SU-DHL-6 (cell line): ENCODE measurements around the gene MED29.

Source experiments
- H2AFZ ChIP-seq: fragments of 200-600 bp; sonication (generic); 2 replicates; pipeline ENCODE4 v1.6.1; 2014; ENCODE audit warnings: low read depth, mild to moderate bottlenecking, moderate library complexity, mixed read lengths, antibody characterized with exemption, low read length; ENCODE audit not compliant: severe bottlenecking
- H3F3A ChIP-seq: fragments of 200-600 bp; shearing (Covaris generic); 2 replicates; pipeline ENCODE4 v1.6.0; 2016; ENCODE audit warnings: antibody characterized with exemption, mild to moderate bottlenecking; ENCODE audit not compliant: insufficient read depth
- H3K27ac ChIP-seq: fragments of 200-600 bp; sonication (generic); 2 replicates; pipeline ENCODE4 v1.5.1; 2016; ENCODE audit warnings: low read depth, mild to moderate bottlenecking, low read length, moderate library complexity, mixed read lengths
- H3K27me3 ChIP-seq: fragments of 200-600 bp; sonication (generic), shearing (Covaris generic); 2 replicates; pipeline ENCODE4 v1.6.0; 2014; ENCODE audit warnings: mild to moderate bottlenecking, low read length
- H3K36me3 ChIP-seq: fragments of 200-600 bp; sonication (generic); 2 replicates; pipeline ENCODE4 v1.6.1; 2014; ENCODE audit warnings: mild to moderate bottlenecking, low read length, mixed read lengths
- H3K4me2 ChIP-seq: fragments of 300-600, 200-600 bp; shearing (Covaris generic), sonication (generic); 2 replicates; pipeline ENCODE4 v1.6.0; 2014; ENCODE audit warnings: low read length, low read depth, mild to moderate bottlenecking; ENCODE audit not compliant: poor library complexity, severe bottlenecking
- H3K4me3 ChIP-seq: fragments of 200-600 bp; sonication (generic); 2 replicates; pipeline ENCODE4 v1.5.1; 2014; ENCODE audit warnings: antibody characterized with exemption, low read length, mild to moderate bottlenecking, mixed read lengths; ENCODE audit not compliant: insufficient read depth, poor library complexity, severe bottlenecking
- H3K79me2 ChIP-seq: fragments of 200-600 bp; sonication (generic); 2 replicates; pipeline ENCODE4 v1.6.1; 2014; ENCODE audit warnings: mild to moderate bottlenecking, low read length, moderate library complexity; ENCODE audit not compliant: insufficient read depth
- H3K9ac ChIP-seq: fragments of 200-600 bp; sonication (generic); 2 replicates; pipeline ENCODE4 v1.7.0; 2014; ENCODE audit warnings: mild to moderate bottlenecking, low read length
- H3K9me2 ChIP-seq: fragments of 200-600 bp; sonication (generic); replicated peaks from 2 replicates; pipeline ENCODE4 v1.6.1; 2014; ENCODE audit warnings: low read length; ENCODE audit not compliant: insufficient read depth
- H3K9me3 ChIP-seq: fragments of 200-600 bp; sonication (generic); 2 replicates; pipeline ENCODE4 v1.6.1; 2014; ENCODE audit warnings: low read length, mixed read lengths; ENCODE audit not compliant: insufficient read depth
- H4K20me1 ChIP-seq: fragments of 200-600 bp; sonication (generic); 2 replicates; pipeline ENCODE4 v1.6.1; 2014; ENCODE audit warnings: low read depth, mild to moderate bottlenecking, antibody characterized with exemption, low read length, moderate library complexity, mixed read lengths
- CTCF ChIP-seq: fragments of 200-600 bp; sonication (generic); IDR thresholded peaks from one replicate; pipeline ENCODE4 v1.5.1; 2017; ENCODE audit warnings: antibody characterized with exemption, mild to moderate bottlenecking, low read length, moderate library complexity; ENCODE audit not compliant: insufficient read depth, poor library complexity, severe bottlenecking
- EZH2phosphoT487 ChIP-seq: fragments of 200-600 bp; sonication (generic), shearing (Covaris generic); conservative IDR thresholded peaks from 2 replicates; pipeline ENCODE4 v1.6.1; 2018; ENCODE audit warnings: mild to moderate bottlenecking, antibody characterized with exemption, low read length, moderate library complexity, mixed read lengths

MED29 gene

GRCh38 chr19:39410017-39410830, 19.0 kb downstream of the MED29 start:
- H3K9ac ChIP-seq = peak overlapping the region; percentile 94
- H3K9me2 ChIP-seq = no peaks in the 10 kb centered on the region
- no peaks in the 10 kb centered on the region for H3K9me3 ChIP-seq
- H3K36me3 ChIP-seq = no peaks in the 10 kb centered on the region
- peaks cover 56% of the 10 kb centered on the region for H3F3A ChIP-seq
- H2AFZ ChIP-seq = peak overlapping the region; percentile 47
- no peaks in the 10 kb centered on the region for H3K27me3 ChIP-seq
- H3K4me3 ChIP-seq = peak overlapping the region; percentile 91
- H3K79me2 ChIP-seq = peaks cover 29% of the 10 kb centered on the region
- H3K4me2 ChIP-seq = peak overlapping the region; percentile 97
- no peak for TF ChIP-seq CTCF
- no peak for TF ChIP-seq EZH2phosphoT487
- peak overlapping the region; percentile 98 for H3K27ac ChIP-seq
- H4K20me1 ChIP-seq = no peaks in the 10 kb centered on the region

- Histone ChIP-seq H3K9ac (peak overlapping the region; percentile 94), H3K27me3 (no peaks in the 10 kb centered on the region), H3K79me2 (peaks cover 29% of the 10 kb centered on the region), H3K36me3 (no peaks in the 10 kb centered on the region), H3K27ac (peak overlapping the region; percentile 98), H3K9me2 (no peaks in the 10 kb centered on the region), H3K4me2 (peak overlapping the region; percentile 97), H3K9me3 (no peaks in the 10 kb centered on the region), H3F3A (peaks cover 51% of the 10 kb centered on the region), H4K20me1 (no peaks in the 10 kb centered on the region), H2AFZ (no peak overlapping the region), H3K4me3 (no peak overlapping the region)
- TF ChIP-seq EZH2phosphoT487 (no peak), CTCF (no peak)
These were observed 19.6 kb downstream of the MED29 start for GRCh38 chr19:39410831-39411080.

- H3K9me3 ChIP-seq = no peaks in the 10 kb centered on the region
- H4K20me1 ChIP-seq = no peaks in the 10 kb centered on the region
- no peaks in the 10 kb centered on the region for H3K36me3 ChIP-seq
- peak overlapping the region; percentile 94 for H3K9ac ChIP-seq
- peaks cover 46% of the 10 kb centered on the region for H3F3A ChIP-seq
- TF ChIP-seq CTCF = no peak
- no peak for TF ChIP-seq EZH2phosphoT487
- H3K27me3 ChIP-seq = no peaks in the 10 kb centered on the region
- H3K27ac ChIP-seq = peak overlapping the region; percentile 98
- no peak overlapping the region for H2AFZ ChIP-seq
- no peaks in the 10 kb centered on the region for H3K9me2 ChIP-seq
- peak overlapping the region; percentile 97 for H3K4me2 ChIP-seq
- peak overlapping the region; percentile 41 for H3K4me3 ChIP-seq
- peaks cover 29% of the 10 kb centered on the region for H3K79me2 ChIP-seq
These were observed 20.1 kb downstream of the MED29 start for GRCh38 chr19:39411081-39411831.
